Neural progenitor cell (in vitro differentiated cells): ENCODE results near the gene P3H3. TPM values are rescaled to one million over a fixed set of nuclear protein-coding genes. Genes with fewer than 3 reads are reported as not detected.

Experiments used
- DNase-seq: peaks from one replicate; pipeline ENCODE4 v3.0.0-alpha.2; 2016; ENCODE audit warnings: low spot score
- H2AFZ ChIP-seq: fragments of 200-600 bp; sonication (generic); replicated peaks from 2 replicates; pipeline ENCODE4 v1.6.1; 2016; ENCODE audit warnings: antibody characterized with exemption
- H3F3A ChIP-seq: fragments of 200-600 bp; sonication (generic); 2 replicates; pipeline ENCODE4 v1.6.1; 2016; ENCODE audit warnings: antibody characterized with exemption, low read depth
- H3K27ac ChIP-seq: fragments of 200-600 bp; sonication (generic); 2 replicates; pipeline ENCODE4 v1.5.1; 2016; ENCODE audit warnings: mild to moderate bottlenecking
- H3K27me3 ChIP-seq: fragments of 200-600 bp; sonication (generic); 2 replicates; pipeline ENCODE4 v1.6.1; 2016; ENCODE audit warnings: mild to moderate bottlenecking, moderate library complexity
- H3K36me3 ChIP-seq: fragments of 200-600 bp; sonication (generic); 2 replicates; pipeline ENCODE4 v1.5.1; 2016
- H3K4me1 ChIP-seq: fragments of 200-600 bp; sonication (generic); 2 replicates; pipeline ENCODE4 v1.6.1; 2016; ENCODE audit warnings: mixed run types
- H3K4me2 ChIP-seq: fragments of 200-600 bp; sonication (generic); 2 replicates; pipeline ENCODE4 v1.6.1; 2016
- H3K4me3 ChIP-seq: fragments of 200-600 bp; sonication (generic); 2 replicates; pipeline ENCODE4 v1.5.1; 2016
- H3K79me2 ChIP-seq: fragments of 200-600 bp; sonication (generic); 2 replicates; pipeline ENCODE4 v1.6.1; 2016; ENCODE audit warnings: low read depth
- H3K9ac ChIP-seq: fragments of 200-600 bp; sonication (generic); 2 replicates; pipeline ENCODE4 v1.6.1; 2016
- H3K9me3 ChIP-seq: fragments of 200-600 bp; sonication (generic); 2 replicates; pipeline ENCODE4 v1.5.1; 2016; ENCODE audit warnings: low read depth
- H4K20me1 ChIP-seq: fragments of 200-600 bp; sonication (generic); 2 replicates; pipeline ENCODE4 v1.6.1; 2016; ENCODE audit warnings: low read depth
- H3K27ac Mint-ChIP-seq: 3 replicates; pipeline ENCODE4 v1.8.0; 2021; ENCODE audit warnings: mixed read lengths
- H3K27me3 Mint-ChIP-seq: 2 replicates; pipeline ENCODE4 v1.8.0; 2022; ENCODE audit warnings: low read depth, mild to moderate bottlenecking, inconsistent platforms, moderate library complexity, mixed read lengths; ENCODE audit not compliant: insufficient read depth
- H3K36me3 Mint-ChIP-seq: 3 replicates; pipeline ENCODE4 v1.8.0; 2021; ENCODE audit warnings: mixed read lengths
- H3K4me1 Mint-ChIP-seq: 3 replicates; pipeline ENCODE4 v1.8.0; 2021; ENCODE audit warnings: mixed read lengths
- H3K4me3 Mint-ChIP-seq: 3 replicates; pipeline ENCODE4 v1.8.0; 2021; ENCODE audit warnings: mild to moderate bottlenecking, moderate library complexity, mixed read lengths
- H3K9me3 Mint-ChIP-seq: 3 replicates; pipeline ENCODE4 v1.8.0; 2020; ENCODE audit warnings: mixed read lengths
- CTCF ChIP-seq: fragments of 200-600 bp; sonication (generic); IDR thresholded peaks from 2 replicates; pipeline ENCODE4 v1.5.1; 2017; ENCODE audit warnings: antibody characterized with exemption, mild to moderate bottlenecking
- EZH2 ChIP-seq: fragments of 200-600 bp; sonication (generic); IDR thresholded peaks from 2 replicates; pipeline ENCODE4 v1.6.1; 2017; ENCODE audit warnings: antibody characterized with exemption, mild to moderate bottlenecking, moderate library complexity
- EZH2phosphoT487 ChIP-seq: fragments of 200-600 bp; sonication (generic); IDR thresholded peaks from 2 replicates; pipeline ENCODE4 v1.6.1; 2017; ENCODE audit warnings: antibody characterized with exemption
- total RNA-seq: library from RNA; depleted of rRNA; stranded (reverse); fragments of >200 nt; gene quantifications from 2 replicates; pipeline ENCODE4 v1.2.3, GENCODE V29; 2015; ENCODE audit warnings: low replicate concordance

The P3H3 gene
- total RNA-seq, 1 donor from 2014 or later = 14.1 TPM

GRCh38 chr12:6834873-6835272 lies 6.7 kb downstream of the P3H3 start:
- Mint-ChIP-seq H3K27me3 (peaks cover 2% of the 10 kb centered on the region), H3K9me3 (no peaks in the 10 kb centered on the region), H3K4me3 (peak overlapping the region; percentile 36), H3K27ac (no peak overlapping the region), H3K36me3 (peaks cover 34% of the 10 kb centered on the region), H3K4me1 (peaks cover 26% of the 10 kb centered on the region)
- no peak for TF ChIP-seq EZH2
- TF ChIP-seq EZH2phosphoT487 = no peak
- no peak for TF ChIP-seq CTCF
- Histone ChIP-seq H3K4me1 (peaks cover 13% of the 10 kb centered on the region), H3K9me3 (no peaks in the 10 kb centered on the region), H3K79me2 (peaks cover 16% of the 10 kb centered on the region), H3K27ac (no peak overlapping the region), H3K4me3 (no peak overlapping the region), H3K4me2 (no peak overlapping the region), H3F3A (peaks cover 46% of the 10 kb centered on the region), H2AFZ (no peak overlapping the region), H3K9ac (no peak overlapping the region), H4K20me1 (peaks cover 67% of the 10 kb centered on the region), H3K27me3 (no peaks in the 10 kb centered on the region), H3K36me3 (peaks cover 6% of the 10 kb centered on the region)
- DNase-seq = no peak

- no peak overlapping the region for H2AFZ ChIP-seq
- peaks cover 2% of the 10 kb centered on the region for H3K27me3 Mint-ChIP-seq
- no peak for TF ChIP-seq CTCF
- no peak for TF ChIP-seq EZH2phosphoT487
- TF ChIP-seq EZH2 = no peak
- H3F3A ChIP-seq = peaks cover 61% of the 10 kb centered on the region
- H3K79me2 ChIP-seq = no peaks in the 10 kb centered on the region
- H3K4me1 Mint-ChIP-seq = peaks cover 27% of the 10 kb centered on the region
- H3K9me3 ChIP-seq = no peaks in the 10 kb centered on the region
- no peak overlapping the region for H3K9ac ChIP-seq
- peaks cover 22% of the 10 kb centered on the region for H3K36me3 Mint-ChIP-seq
- no peak overlapping the region for H3K27ac ChIP-seq
- no peak overlapping the region for H3K27ac Mint-ChIP-seq
- DNase-seq = no peak
- H3K4me2 ChIP-seq = no peak overlapping the region
- H3K9me3 Mint-ChIP-seq = no peaks in the 10 kb centered on the region
- no peak overlapping the region for H3K4me3 ChIP-seq
- H3K27me3 ChIP-seq = no peaks in the 10 kb centered on the region
- H3K4me1 ChIP-seq = peaks cover 27% of the 10 kb centered on the region
- peaks cover 4% of the 10 kb centered on the region for H3K36me3 ChIP-seq
- H3K4me3 Mint-ChIP-seq = no peak overlapping the region
- peaks cover 72% of the 10 kb centered on the region for H4K20me1 ChIP-seq
Measured at GRCh38 chr12:6836851-6837250, 8.6 kb downstream of the P3H3 start.

- H3K4me3 Mint-ChIP-seq = no peak overlapping the region
Measured at GRCh38 chr12:6837370-6838060, 9.3 kb downstream of the P3H3 start.

More at GRCh38 chr12:6837370-6838060, 9.3 kb downstream of the P3H3 start:
- Mint-ChIP-seq H3K36me3 (peaks cover 18% of the 10 kb centered on the region), H3K27ac (no peak overlapping the region), H3K27me3 (no peaks in the 10 kb centered on the region), H3K9me3 (no peaks in the 10 kb centered on the region), H3K4me1 (peaks cover 29% of the 10 kb centered on the region)
- H3K27ac ChIP-seq = no peak overlapping the region
- H3K27me3 ChIP-seq = no peaks in the 10 kb centered on the region
- H3K36me3 ChIP-seq = no peaks in the 10 kb centered on the region
- DNase-seq = no peak
- no peaks in the 10 kb centered on the region for H3K79me2 ChIP-seq
- H3K4me2 ChIP-seq = no peak overlapping the region
- H3F3A ChIP-seq = peaks cover 61% of the 10 kb centered on the region
- no peak overlapping the region for H3K4me3 ChIP-seq
- H3K4me1 ChIP-seq = peaks cover 27% of the 10 kb centered on the region
- no peak overlapping the region for H3K9ac ChIP-seq
- H4K20me1 ChIP-seq = peaks cover 72% of the 10 kb centered on the region
- TF ChIP-seq EZH2 (no peak), CTCF (no peak), EZH2phosphoT487 (no peak)
- H2AFZ ChIP-seq = no peak overlapping the region
- no peaks in the 10 kb centered on the region for H3K9me3 ChIP-seq
